Hepatocyte (in vitro differentiated cells): ENCODE measurements around the gene GNG12. TPM values are rescaled to one million over a fixed set of nuclear protein-coding genes. Genes with fewer than 3 reads are reported as not detected.

Experiments used
- DNase-seq: peaks from one replicate; pipeline ENCODE4 v3.0.0-alpha.2; 2016; ENCODE audit warnings: low spot score
- H2AFZ ChIP-seq: fragments of 200-600 bp; sonication (generic); 2 replicates; pipeline ENCODE4 v1.6.0; 2016; ENCODE audit warnings: antibody characterized with exemption, mild to moderate bottlenecking
- H3K27ac ChIP-seq: fragments of 200-600 bp; sonication (generic); 2 replicates; pipeline ENCODE4 v1.5.1; 2016; ENCODE audit warnings: mild to moderate bottlenecking
- H3K27me3 ChIP-seq: fragments of 200-600 bp; sonication (generic); 2 replicates; pipeline ENCODE4 v1.6.1; 2016
- H3K36me3 ChIP-seq: fragments of 200-600 bp; sonication (generic); replicated peaks from 2 replicates; pipeline ENCODE4 v1.5.1; 2016; ENCODE audit warnings: low read depth; ENCODE audit not compliant: insufficient read depth
- H3K4me1 ChIP-seq: fragments of 200-600 bp; sonication (generic); 2 replicates; pipeline ENCODE4 v1.5.1; 2016; ENCODE audit warnings: mild to moderate bottlenecking, moderate library complexity; ENCODE audit not compliant: insufficient read depth
- H3K4me2 ChIP-seq: fragments of 200-600 bp; sonication (generic); 2 replicates; pipeline ENCODE4 v1.6.0; 2016
- H3K4me3 ChIP-seq: fragments of 200-600 bp; sonication (generic); 2 replicates; pipeline ENCODE4 v1.5.1; 2016; ENCODE audit warnings: mild to moderate bottlenecking
- H3K79me2 ChIP-seq: fragments of 200-600 bp; sonication (generic); 2 replicates; pipeline ENCODE4 v1.6.0; 2017; ENCODE audit warnings: mild to moderate bottlenecking
- H3K9me2 ChIP-seq: fragments of 200-600 bp; sonication (generic); replicated peaks from 2 replicates; pipeline ENCODE4 v1.6.0; 2017; ENCODE audit warnings: mild to moderate bottlenecking; ENCODE audit not compliant: insufficient read depth
- H3K9me3 ChIP-seq: fragments of 200-600 bp; sonication (generic); 2 replicates; pipeline ENCODE4 v1.5.1; 2016; ENCODE audit warnings: low read depth, mild to moderate bottlenecking
- H4K20me1 ChIP-seq: fragments of 200-600 bp; sonication (generic); 2 replicates; pipeline ENCODE4 v1.6.0; 2016; ENCODE audit warnings: mild to moderate bottlenecking; ENCODE audit not compliant: insufficient read depth, poor library complexity, severe bottlenecking
- CTCF ChIP-seq: fragments of 200-600 bp; sonication (generic); IDR thresholded peaks from 2 replicates; pipeline ENCODE4 v1.5.1; 2016; ENCODE audit warnings: antibody characterized with exemption, mild to moderate bottlenecking; ENCODE audit not compliant: poor library complexity
- EZH2 ChIP-seq: fragments of 200-600 bp; sonication (generic); IDR thresholded peaks from 2 replicates; pipeline ENCODE4 v1.6.1; 2016; ENCODE audit warnings: antibody characterized with exemption, mild to moderate bottlenecking, borderline replicate concordance
- EZH2phosphoT487 ChIP-seq: fragments of 200-600 bp; sonication (generic); IDR thresholded peaks from one replicate; pipeline ENCODE4 v1.6.1; 2018; ENCODE audit warnings: antibody characterized with exemption, mild to moderate bottlenecking, low read depth, moderate library complexity; ENCODE audit not compliant: unreplicated experiment, severe bottlenecking
- WGBS: methylation state at CpG from one replicate; pipeline ENCODE4 v1.1.6; 2016; ENCODE audit warnings: low lambda C conversion rate; ENCODE audit errors: missing lambda C conversion rate; 5-methylcytosine and 5-hydroxymethylcytosine counted together
- polyA plus RNA-seq: library from polyadenylated mRNA; unstranded; fragments of >200 nt; fragmentation: Nextera tagmentation; extraction: Ambion mirVana; gene quantifications from 2 replicates; pipeline ENCODE4 v1.2.1, GENCODE V29; 2016
- total RNA-seq: library from RNA; depleted of rRNA; stranded (reverse); fragments of >200 nt; gene quantifications from 2 replicates; pipeline ENCODE4 v1.2.3, GENCODE V29; 2014

GNG12 gene
- total and polyA plus RNA-seq, 2 experiments from 2014 or later, result 49.6 to 108 TPM

- H3K9me2 ChIP-seq, result no peaks in the 10 kb centered on the region
- H3K27me3 ChIP-seq, result no peaks in the 10 kb centered on the region
- peaks cover 5% of the 10 kb centered on the region for H3K4me1 ChIP-seq
- no peaks in the 10 kb centered on the region for H3K36me3 ChIP-seq
- no peaks in the 10 kb centered on the region for H3K9me3 ChIP-seq
- WGBS, result 32% methylated on average over 4 of the region's 4 CpGs
- no peak for TF ChIP-seq EZH2
- TF ChIP-seq CTCF, result no peak
- no peak for TF ChIP-seq EZH2phosphoT487
- no peaks in the 10 kb centered on the region for H4K20me1 ChIP-seq
- H3K79me2 ChIP-seq, result peaks cover 29% of the 10 kb centered on the region
- peak overlapping the region; percentile 32 for H3K27ac ChIP-seq
- no peak overlapping the region for H3K4me3 ChIP-seq
- DNase-seq, result no peak
- no peak overlapping the region for H3K4me2 ChIP-seq
- no peak overlapping the region for H2AFZ ChIP-seq
Measured at GRCh38 chr1:67738401-67738800, 94.9 kb downstream of the GNG12 start.

- H3K4me1 ChIP-seq, result peaks cover 5% of the 10 kb centered on the region
Measured at GRCh38 chr1:67737875-67738274, 95.4 kb downstream of the GNG12 start.

GRCh38 chr1:67736750-67737149 is 96.5 kb downstream of the GNG12 start:
- H4K20me1 ChIP-seq, result no peaks in the 10 kb centered on the region
- H2AFZ ChIP-seq, result no peak overlapping the region
- WGBS, result 95% methylated on average over 3 of the region's 3 CpGs
- H3K9me2 ChIP-seq, result no peaks in the 10 kb centered on the region
- peaks cover 30% of the 10 kb centered on the region for H3K79me2 ChIP-seq
- H3K27me3 ChIP-seq, result no peaks in the 10 kb centered on the region
- H3K36me3 ChIP-seq, result no peaks in the 10 kb centered on the region
- TF ChIP-seq EZH2phosphoT487 (no peak), CTCF (no peak)
- H3K9me3 ChIP-seq, result no peaks in the 10 kb centered on the region
- peak overlapping the region; percentile 57 for H3K27ac ChIP-seq
- peaks cover 5% of the 10 kb centered on the region for H3K4me1 ChIP-seq
- no peak for DNase-seq
- no peak overlapping the region for H3K4me2 ChIP-seq
- no peak overlapping the region for H3K4me3 ChIP-seq

More at GRCh38 chr1:67737875-67738274, 95.4 kb downstream of the GNG12 start:
- H3K9me2 ChIP-seq, result no peaks in the 10 kb centered on the region
- H3K4me2 ChIP-seq, result no peak overlapping the region
- no peak overlapping the region for H2AFZ ChIP-seq
- TF ChIP-seq EZH2, result no peak
- no peak for TF ChIP-seq EZH2phosphoT487
- TF ChIP-seq CTCF, result no peak
- H3K9me3 ChIP-seq, result no peaks in the 10 kb centered on the region
- DNase-seq, result no peak
- no peaks in the 10 kb centered on the region for H3K27me3 ChIP-seq
- H3K79me2 ChIP-seq, result peaks cover 29% of the 10 kb centered on the region
- no peak overlapping the region for H3K27ac ChIP-seq
- H3K4me3 ChIP-seq, result no peak overlapping the region
- no peaks in the 10 kb centered on the region for H4K20me1 ChIP-seq
- H3K36me3 ChIP-seq, result no peaks in the 10 kb centered on the region
- 94% methylated on average over 3 of the region's 3 CpGs for WGBS
